Body of pancreas (tissue), 4 donors: ENCODE measurements around the gene MCF2L2. TPM values are rescaled to one million over a fixed set of nuclear protein-coding genes. Genes with fewer than 3 reads are reported as not detected.
A peak's percentile ranks its signal among the peaks of the same experiment; 100 is the strongest.

Experiments
- ATAC-seq: fragments of 150-250 bp; one replicate; pipeline ENCODE4 v1.9.1; 2016
- DNase-seq, 4 donors: peaks; one replicate each; pipeline ENCODE4 v3.0.0-alpha.2; 2019
- H3K27ac ChIP-seq, 4 donors: fragments of 200-600 bp; sonication (generic); 1 replicate in 3 of 4; 2 replicates in 1 of 4; pipeline versions ENCODE4 v1.5.1 to v1.6.1; 2016 to 2019; ENCODE audit warnings: mild to moderate bottlenecking in 1 of 4, mixed read lengths in 1 of 4, moderate library complexity in 1 of 4
- H3K27me3 ChIP-seq, 2 donors: fragments of 200-600 bp; sonication (generic); one replicate each; pipeline ENCODE4 v1.6.0; 2016; ENCODE audit warnings: mild to moderate bottlenecking in 1 of 2
- H3K36me3 ChIP-seq, 2 donors: fragments of 200-600 bp; sonication (generic); replicated peaks in 1 of 2; 2 replicates each; pipeline ENCODE4 v1.5.1; 2016; ENCODE audit warnings: low read depth in 2 of 2; ENCODE audit not compliant: insufficient read depth in 1 of 2
- H3K4me1 ChIP-seq: fragments of 200-600 bp; sonication (generic); one replicate; pipeline ENCODE4 v1.6.0; 2016
- H3K4me3 ChIP-seq, 2 donors: fragments of 200-600 bp; sonication (generic); 1 replicate in 1 of 2; 2 replicates in 1 of 2; pipeline ENCODE4 v1.5.1; 2016 to 2019
- H3K9me3 ChIP-seq, 3 donors: fragments of 200-600 bp; sonication (generic); 1 replicate in 2 of 3; 2 replicates in 1 of 3; pipeline ENCODE4 v1.5.1; 2016
- CTCF ChIP-seq, 7 experiments: fragments of 450-650 bp in 4 of 7; fragments of 200-600 bp in 3 of 7; sonication (generic) in 3 of 7; IDR thresholded peaks; one replicate each; pipeline ENCODE4 v1.5.1; 2016 to 2019; ENCODE audit warnings: antibody characterized with exemption in 7 of 7
- POLR2A ChIP-seq, 3 donors: fragments of 450-650 bp; IDR thresholded peaks; one replicate each; pipeline ENCODE4 v1.6.1; 2016; ENCODE audit warnings: antibody characterized with exemption in 3 of 3, mild to moderate bottlenecking in 2 of 3
- WGBS, 2 donors: methylation state at CpG; one replicate each; pipeline ENCODE4 v1.1.5; 2017; 5-methylcytosine and 5-hydroxymethylcytosine counted together
- intact Hi-C: fragments of 100-400 bp; cut with DNase I; formaldehyde crosslinking; loops from one replicate; pipeline ENCODE4 v1.15.1; 2023
- total RNA-seq, 2 donors: library from RNA; depleted of rRNA; stranded (reverse); fragments of >200 nt; gene quantifications; one replicate each; pipeline ENCODE4 v1.1.0, GENCODE V29; 2016

MCF2L2 gene
- total RNA-seq, 2 donors from 2014 or later = 0.26 TPM; not detected in 1

GRCh38 chr3:183212565-183212964 lies 215.9 kb downstream of the MCF2L2 start:
- ATAC-seq (no peak), DNase-seq (peak in 1 of 4 donors; percentile 41)
- WGBS, 2 donors = 67 to 76% methylated on average over 7 of the region's 7 CpGs
- peaks cover 7% of the 10 kb centered on the region for H3K4me1 ChIP-seq
- no peaks in the 10 kb centered on the region for H3K27me3 ChIP-seq
- H3K36me3 ChIP-seq = no peaks in the 10 kb centered on the region
- peak overlapping the region in 1 of 4 donors; percentile 3 for H3K27ac ChIP-seq
- no peak for TF ChIP-seq CTCF (IDR thresholded peaks at IDR 0.05)
- no peak for TF ChIP-seq POLR2A (IDR thresholded peaks at IDR 0.05)
- no peak overlapping the region for H3K4me3 ChIP-seq
- H3K9me3 ChIP-seq = no peaks in the 10 kb centered on the region
- intact Hi-C loops = no loop called here

GRCh38 chr3:183212096-183212495 lies 216.3 kb downstream of the MCF2L2 start:
- peaks cover 7% of the 10 kb centered on the region for H3K4me1 ChIP-seq
- DNase-seq (no peak), ATAC-seq (no peak)
- H3K36me3 ChIP-seq = no peaks in the 10 kb centered on the region
- no peaks in the 10 kb centered on the region for H3K27me3 ChIP-seq
- H3K27ac ChIP-seq = peak overlapping the region in 1 of 4 donors; percentile 3
- WGBS, 2 donors = 67 to 80% methylated on average over 12 of the region's 12 CpGs
- no peak for TF ChIP-seq CTCF (IDR thresholded peaks at IDR 0.05)
- no peak for TF ChIP-seq POLR2A (IDR thresholded peaks at IDR 0.05)
- H3K9me3 ChIP-seq = no peaks in the 10 kb centered on the region
- intact Hi-C loops = no loop called here
- no peak overlapping the region for H3K4me3 ChIP-seq

- Histone ChIP-seq H3K36me3 (no peaks in the 10 kb centered on the region), H3K4me3 (no peak overlapping the region), H3K27ac (peak overlapping the region in 2 of 4 donors; percentile 6 to 44), H3K4me1 (peaks cover 7% of the 10 kb centered on the region), H3K9me3 (no peaks in the 10 kb centered on the region), H3K27me3 (no peaks in the 10 kb centered on the region)
- DNase-seq (peak; percentile 28 to 72 (median 50)), ATAC-seq (peak; percentile 89)
- intact Hi-C loops = no loop called here
- no peak for TF ChIP-seq CTCF (IDR thresholded peaks at IDR 0.05)
- no peak for TF ChIP-seq POLR2A (IDR thresholded peaks at IDR 0.05)
- WGBS, 2 donors = 43 to 44% methylated on average over 12 to 13 of the region's 13 CpGs
Measured at GRCh38 chr3:183211352-183211751, 217.1 kb downstream of the MCF2L2 start.

- Histone ChIP-seq H3K27me3 (no peaks in the 10 kb centered on the region), H3K4me1 (peaks cover 7% of the 10 kb centered on the region), H3K36me3 (no peaks in the 10 kb centered on the region), H3K27ac (peak overlapping the region in 2 of 4 donors; percentile 6 to 44), H3K9me3 (no peaks in the 10 kb centered on the region), H3K4me3 (no peak overlapping the region)
- TF ChIP-seq POLR2A (IDR thresholded peaks at IDR 0.05) = no peak
- TF ChIP-seq CTCF (IDR thresholded peaks at IDR 0.05) = no peak
- peak in 1 of 4 donors; percentile 49 for DNase-seq
- 56 to 68% methylated on average over 9 of the region's 9 CpGs for WGBS, 2 donors
- intact Hi-C loops = no loop called here
- peak; percentile 25 for ATAC-seq
Measured at GRCh38 chr3:183210862-183211341, 217.5 kb downstream of the MCF2L2 start.

- H3K27ac ChIP-seq = peak overlapping the region in 2 of 4 donors; percentile 6 to 44
- no peaks in the 10 kb centered on the region for H3K9me3 ChIP-seq
- no peaks in the 10 kb centered on the region for H3K36me3 ChIP-seq
- no peak for TF ChIP-seq POLR2A (IDR thresholded peaks at IDR 0.05)
- no peak for TF ChIP-seq CTCF (IDR thresholded peaks at IDR 0.05)
- no peak overlapping the region for H3K4me3 ChIP-seq
- H3K27me3 ChIP-seq = no peaks in the 10 kb centered on the region
- WGBS, 2 donors = 59 to 84% methylated on average over 5 of the region's 5 CpGs
- intact Hi-C loops = no loop called here
- ATAC-seq (no peak), DNase-seq (peak in 1 of 4 donors; percentile 17)
- peaks cover 7% of the 10 kb centered on the region for H3K4me1 ChIP-seq
Measured at GRCh38 chr3:183210341-183210740, 218.1 kb downstream of the MCF2L2 start.
